Lower leg skin (tissue), 3 donors: ENCODE data around the gene MAN2A2.

Experiments used
- CTCF ChIP-seq, 3 donors: fragments of 450-650 bp; IDR thresholded peaks; one replicate each; pipeline ENCODE4 v1.5.1; 2016; ENCODE audit warnings: antibody characterized with exemption in 3 of 3, mild to moderate bottlenecking in 3 of 3, moderate library complexity in 2 of 3
- POLR2A ChIP-seq, 2 donors: fragments of 450-650 bp; IDR thresholded peaks; one replicate each; pipeline ENCODE4 v1.6.1; 2016 to 2017; ENCODE audit warnings: antibody characterized with exemption in 2 of 2, mild to moderate bottlenecking in 1 of 2, moderate library complexity in 1 of 2

GRCh38 chr15:90881978-90882721 is 21.0 kb upstream of the MAN2A2 start:
- TF ChIP-seq POLR2A (IDR thresholded peaks at IDR 0.05), result no peak
- TF ChIP-seq CTCF (IDR thresholded peaks at IDR 0.05), result no peak
